NCI-H2227 treated with DMSO at 0.1 percent for 48 hours (cell line): ENCODE measurements around the gene RUNX1.

ENCODE experiments used
- DNase-seq: peaks from one replicate; lab custom pipeline; 2025; lab: John Stamatoyannopoulos, UW

The RUNX1 gene

DNA sequence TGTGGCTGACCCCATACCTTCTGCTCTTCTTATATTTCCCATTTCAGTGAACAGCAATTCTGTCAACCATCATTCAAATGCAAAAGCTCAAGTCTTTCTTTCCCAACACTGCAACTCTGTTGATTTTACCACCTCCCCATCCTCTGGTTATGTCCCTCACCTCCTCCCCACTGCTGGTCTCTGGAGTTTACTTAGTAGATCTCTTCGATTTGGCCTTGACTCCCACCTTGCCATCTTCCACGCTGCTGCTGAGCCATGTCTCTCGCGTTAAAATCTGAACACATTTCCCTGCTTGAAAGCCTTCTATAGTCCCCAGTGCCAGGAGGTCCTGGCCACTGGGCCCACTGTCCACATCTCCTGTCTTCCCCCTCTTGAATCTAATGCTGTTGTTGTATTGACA is 125.5 kb downstream of the RUNX1 start:
- no peak for DNase-seq

DNA sequence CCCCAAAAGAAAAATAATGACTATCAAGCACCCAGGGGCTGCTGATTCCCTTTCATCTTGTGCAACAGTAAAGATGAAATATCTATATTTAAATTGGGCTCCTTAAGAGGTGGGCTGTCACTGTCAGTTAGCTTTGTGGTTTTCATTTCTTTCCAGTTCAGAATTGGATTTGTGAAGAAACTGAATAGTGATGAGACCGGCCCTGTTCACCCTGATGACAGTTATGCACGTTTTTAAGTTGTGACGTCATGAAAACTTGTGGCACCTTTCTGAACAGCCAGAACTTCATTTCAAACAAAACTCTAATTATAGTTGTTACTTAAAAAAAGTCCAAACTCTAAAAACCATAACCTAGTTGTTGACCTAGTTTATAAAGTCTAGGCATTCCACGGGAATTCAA is 125.9 kb downstream of the RUNX1 start:
- no peak for DNase-seq

DNA sequence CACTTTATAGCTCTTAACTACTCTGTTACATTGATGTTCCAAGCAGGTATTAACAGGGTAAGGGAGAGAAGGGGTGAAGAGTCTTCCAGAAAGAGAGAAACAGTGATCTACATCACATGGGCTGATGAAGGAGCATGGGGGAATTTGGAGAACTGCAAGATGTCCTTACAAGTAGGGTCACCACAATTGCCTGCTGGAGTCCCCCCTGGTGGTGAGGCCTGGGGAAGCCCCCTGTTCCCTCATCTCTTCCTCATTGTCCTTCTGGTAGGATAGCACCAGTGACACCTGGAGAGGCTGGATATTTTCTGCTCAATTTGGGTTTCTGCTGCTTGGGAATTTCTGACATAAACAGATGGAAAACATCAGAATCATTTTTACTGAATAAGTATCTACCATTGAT is 126.6 kb downstream of the RUNX1 start:
- no peak for DNase-seq

DNA sequence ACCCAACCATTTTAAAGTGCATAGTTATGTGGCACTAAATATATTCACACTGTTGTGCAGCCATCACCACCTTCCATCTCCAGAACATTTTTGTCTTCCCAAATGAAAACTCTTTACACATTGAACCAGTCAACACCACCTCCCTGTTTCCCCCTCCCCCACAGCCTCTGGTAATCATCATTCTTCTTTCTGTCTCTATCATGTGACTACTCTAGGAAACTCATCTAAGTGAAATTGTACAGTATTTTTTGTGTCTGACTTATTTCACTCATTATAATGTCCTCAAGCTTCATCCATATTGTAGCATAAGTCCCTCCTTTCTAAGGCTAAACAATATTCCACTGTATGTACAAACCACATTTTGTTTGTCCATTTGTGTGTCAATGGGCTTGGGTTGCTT is 128.0 kb downstream of the RUNX1 start:
- DNase-seq, result no peak

DNA sequence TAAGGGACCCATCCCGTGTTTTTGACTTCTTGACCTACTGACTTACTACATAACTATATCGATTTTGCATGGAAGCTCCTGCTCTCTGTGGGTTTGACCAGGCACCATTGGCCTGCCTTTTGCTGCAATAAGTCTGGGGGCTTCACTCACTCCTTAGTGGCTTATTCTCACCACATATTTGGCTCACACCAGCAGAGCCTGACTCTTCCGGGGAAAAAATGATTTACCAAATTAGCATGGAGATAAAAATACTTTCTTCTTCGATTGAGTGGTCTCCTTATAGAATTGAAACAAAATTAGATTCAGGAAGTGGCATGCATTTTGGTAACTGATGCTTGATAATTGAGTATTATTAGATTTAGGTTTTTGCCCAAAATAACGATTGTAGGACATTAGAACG is 129.7 kb downstream of the RUNX1 start:
- no peak for DNase-seq

DNA sequence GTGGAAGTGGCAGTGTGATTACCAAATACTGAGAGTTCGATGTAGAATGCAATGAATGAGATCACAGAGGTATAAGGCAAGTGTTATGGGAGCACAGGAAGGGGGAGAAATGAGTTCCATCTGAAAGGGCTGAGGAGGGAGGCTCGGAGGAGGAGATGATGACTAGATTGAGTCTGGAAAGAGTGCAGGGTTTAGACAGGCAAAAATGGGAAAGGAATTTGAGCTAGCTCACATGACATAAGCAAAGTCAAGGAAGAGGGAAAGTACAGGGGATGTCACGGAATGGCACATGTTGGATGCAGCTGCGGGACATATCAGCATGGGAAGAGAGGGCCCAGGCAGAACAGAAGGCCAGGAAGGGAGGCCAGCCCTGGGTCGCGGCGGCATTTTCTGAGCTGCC is 132.7 kb downstream of the RUNX1 start:
- no peak for DNase-seq

DNA sequence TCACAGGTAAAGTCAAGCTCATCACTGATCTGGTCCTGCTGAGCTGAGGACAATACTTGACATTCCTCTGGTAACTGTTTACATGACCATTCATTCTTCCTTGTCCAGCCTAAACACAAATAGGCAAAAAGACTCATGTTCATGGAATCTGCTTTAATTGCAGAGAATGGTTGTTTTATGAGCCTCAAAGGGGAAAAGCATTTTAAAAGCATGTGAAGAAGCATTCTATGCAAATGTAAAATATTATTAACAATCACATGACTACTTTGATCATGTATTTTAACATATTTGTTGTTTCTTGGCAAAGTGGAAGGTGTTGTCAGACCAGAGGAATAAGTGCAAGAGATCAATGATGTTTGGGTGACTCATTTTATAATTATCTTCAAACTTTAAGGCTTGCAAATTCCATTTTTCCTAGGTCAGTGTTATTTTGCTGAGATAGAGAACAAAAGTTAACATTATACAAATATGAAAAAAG is 133.7 kb downstream of the RUNX1 start:
- DNase-seq, result no peak

DNA sequence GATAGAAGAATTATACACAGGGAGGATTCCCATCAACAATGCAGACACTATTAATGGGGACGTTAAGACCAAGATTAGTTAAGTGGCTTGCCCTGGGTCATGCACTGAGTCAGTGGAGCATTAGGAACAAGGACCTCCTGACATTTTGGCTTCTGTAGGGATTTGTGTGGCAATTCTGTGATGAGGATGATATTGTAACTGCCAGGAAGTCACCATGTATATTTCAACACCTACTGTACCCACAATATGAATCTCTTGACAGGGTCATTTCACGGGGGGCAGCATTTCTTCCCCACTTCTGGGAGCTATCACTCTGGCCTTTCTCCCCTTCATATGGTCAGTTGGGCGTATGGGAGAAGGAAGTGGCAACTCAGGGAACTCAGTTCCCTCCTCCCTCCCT is 134.9 kb downstream of the RUNX1 start:
- DNase-seq, result no peak

DNA sequence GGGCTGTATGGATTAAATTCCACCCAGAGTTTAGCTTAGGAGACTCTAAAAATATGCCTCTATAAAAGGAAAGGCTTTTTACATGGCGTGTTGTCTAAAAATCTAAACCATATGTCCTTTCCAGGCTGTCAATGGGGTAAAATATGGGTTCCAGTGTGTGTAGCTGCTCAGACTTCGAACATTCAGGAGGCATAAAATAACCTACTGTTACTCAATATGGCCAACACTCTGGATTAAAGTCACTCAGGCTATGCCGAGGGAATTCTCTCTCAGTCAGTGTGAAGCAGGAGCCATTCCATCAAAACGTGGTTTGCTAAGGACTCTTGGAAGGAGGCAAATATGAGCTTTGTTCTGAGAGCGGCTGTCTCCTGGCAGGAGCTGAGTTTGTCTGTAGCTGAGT is 135.3 kb downstream of the RUNX1 start:
- DNase-seq, result no peak

DNA sequence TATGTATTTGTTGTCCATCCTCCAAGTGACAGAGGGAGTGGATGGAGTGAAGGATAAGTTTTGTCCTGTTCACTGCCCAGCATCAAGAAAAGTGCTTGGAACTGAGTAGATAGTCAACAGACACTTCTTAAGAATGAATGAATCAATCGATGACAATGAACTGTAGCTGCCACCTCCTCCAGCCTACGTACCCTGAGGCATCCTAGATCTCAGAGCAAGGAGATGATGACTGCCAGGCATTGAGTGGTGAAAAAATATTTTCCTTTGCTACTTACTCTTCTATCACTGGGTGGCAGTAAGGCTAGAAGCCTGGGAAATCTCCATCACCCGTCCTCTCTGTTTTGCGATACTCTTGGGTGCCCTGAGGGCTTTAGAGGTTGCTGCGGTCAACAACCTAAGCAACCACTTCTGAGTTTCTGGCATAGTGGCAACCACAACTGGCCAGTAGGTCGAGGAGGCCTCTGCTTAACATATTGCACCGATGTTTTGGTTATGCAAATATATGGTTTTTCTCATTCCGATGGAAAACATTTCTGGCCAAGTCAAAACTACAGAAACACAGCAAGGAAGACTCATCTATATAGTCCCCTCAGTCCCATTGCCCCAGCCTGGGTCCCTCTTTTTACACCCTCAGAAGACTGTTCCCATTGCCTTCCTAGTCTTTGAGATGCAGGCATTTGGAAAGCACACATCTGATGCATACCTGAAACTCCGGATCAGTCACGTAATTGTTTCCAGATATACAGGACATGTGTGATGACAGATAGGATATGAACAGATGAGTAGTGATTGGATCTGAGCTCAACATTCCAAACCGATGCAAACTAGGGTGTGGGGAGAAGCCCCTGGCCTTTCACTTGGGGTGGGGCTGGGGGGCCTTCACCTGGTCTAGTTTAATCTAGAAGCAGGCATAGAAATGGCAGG is 136.8 kb downstream of the RUNX1 start:
- DNase-seq, result no peak

DNA sequence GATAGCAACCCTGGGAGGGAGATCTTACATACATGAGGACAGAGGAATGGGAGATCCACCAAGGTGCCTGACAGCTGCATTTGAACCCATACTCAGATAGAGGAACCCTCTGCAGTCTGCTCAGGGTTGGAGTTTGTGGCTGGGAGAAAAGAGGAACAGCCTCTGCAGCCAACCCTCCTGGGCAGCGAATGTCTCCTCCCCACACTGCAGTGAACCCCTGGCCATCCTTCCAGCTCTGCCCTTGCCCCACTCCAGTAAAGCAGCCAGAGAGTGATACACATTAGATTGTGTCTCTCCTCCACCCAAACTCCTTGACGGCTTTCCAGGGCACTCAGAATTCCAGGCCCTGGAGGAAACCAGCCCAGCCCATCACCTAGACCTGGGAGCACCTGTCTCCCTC is 137.7 kb downstream of the RUNX1 start:
- no peak for DNase-seq

DNA sequence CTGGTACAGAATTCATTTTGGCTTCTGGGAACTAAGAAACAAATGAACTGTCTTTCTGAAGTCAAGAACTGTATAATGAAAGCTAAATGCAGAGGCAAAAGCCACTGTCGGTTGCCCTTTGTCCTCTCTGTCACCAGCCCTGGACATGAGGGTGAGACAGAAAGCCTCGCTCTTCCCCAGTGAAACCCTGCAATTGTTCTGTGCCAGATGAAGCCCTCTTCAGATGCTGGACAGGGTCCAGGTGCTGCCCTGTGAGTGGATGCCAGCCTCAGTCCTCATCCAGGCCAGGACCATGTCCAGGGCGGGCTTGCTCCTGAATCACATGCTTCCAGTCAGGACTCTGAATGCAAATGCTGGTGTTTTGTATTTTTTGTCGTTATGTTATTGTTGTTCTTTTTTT is 138.7 kb downstream of the RUNX1 start:
- no peak for DNase-seq

DNA sequence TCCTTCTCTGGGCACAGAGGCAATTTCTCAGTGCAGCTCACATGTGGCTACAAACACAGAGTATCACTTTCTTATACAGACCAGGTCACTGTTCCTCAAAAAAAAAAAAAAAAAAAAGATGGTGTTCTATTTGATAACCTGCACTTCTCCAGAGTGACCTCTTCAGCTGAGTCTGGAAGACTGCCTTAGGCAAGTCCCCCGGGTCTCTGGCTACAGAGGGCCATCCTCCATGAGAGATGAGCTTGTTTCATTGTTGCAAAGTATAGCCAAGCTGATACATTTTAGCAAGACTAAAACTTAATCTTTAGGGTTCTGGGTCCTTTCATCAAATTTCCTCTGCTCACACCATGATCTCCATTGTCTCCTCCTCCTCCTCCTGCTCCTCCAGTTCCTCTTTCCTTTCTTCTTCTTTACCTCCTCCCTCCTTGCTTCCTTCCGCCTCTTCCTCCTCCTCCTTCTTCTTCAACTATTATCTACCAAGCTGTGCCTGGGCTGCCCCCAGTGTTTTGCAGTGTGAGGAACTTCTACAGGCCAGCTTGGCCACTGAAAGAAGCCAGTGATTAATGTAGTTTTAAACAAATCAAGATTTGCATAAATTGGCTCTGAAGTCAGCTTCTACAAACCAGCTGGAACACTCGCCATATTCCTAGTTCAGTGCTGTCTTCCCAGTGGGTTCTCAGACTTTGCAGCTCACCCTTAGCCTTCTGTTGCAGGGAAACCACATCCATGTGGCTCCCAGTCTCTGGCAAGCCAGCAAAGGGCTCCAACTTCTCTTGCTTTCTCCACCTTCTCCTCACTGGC is 139.4 kb downstream of the RUNX1 start:
- no peak for DNase-seq

DNA sequence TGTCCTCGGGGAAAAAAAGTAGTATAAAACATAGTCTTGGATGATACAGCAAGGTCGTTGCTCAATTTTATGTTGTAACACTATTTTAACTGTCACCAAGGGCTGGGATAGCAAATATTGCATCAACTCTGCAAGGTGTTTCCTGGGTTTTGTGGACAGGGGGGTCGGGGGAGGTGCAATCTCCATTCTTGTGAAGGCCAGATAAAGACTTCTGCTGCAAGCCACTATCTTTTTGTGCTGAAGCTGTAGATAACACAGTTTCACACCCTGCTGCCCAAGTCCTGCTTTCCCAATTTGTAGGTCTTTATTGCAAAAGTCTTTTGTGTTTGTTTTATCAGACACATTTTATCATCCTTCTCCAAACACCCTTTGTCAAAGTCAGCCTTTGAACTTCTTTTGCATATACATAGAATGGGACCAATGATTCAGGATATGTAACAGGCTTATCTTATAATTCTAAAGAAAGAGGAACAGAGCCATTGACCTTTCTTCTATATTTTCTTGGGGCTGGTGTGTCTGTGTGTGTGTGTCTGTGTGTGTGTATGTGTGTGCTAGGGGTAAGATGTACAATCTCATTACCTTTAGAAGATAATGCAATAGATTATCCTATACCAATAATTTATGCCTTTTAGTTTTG is 140.6 kb downstream of the RUNX1 start:
- DNase-seq, result no peak

DNA sequence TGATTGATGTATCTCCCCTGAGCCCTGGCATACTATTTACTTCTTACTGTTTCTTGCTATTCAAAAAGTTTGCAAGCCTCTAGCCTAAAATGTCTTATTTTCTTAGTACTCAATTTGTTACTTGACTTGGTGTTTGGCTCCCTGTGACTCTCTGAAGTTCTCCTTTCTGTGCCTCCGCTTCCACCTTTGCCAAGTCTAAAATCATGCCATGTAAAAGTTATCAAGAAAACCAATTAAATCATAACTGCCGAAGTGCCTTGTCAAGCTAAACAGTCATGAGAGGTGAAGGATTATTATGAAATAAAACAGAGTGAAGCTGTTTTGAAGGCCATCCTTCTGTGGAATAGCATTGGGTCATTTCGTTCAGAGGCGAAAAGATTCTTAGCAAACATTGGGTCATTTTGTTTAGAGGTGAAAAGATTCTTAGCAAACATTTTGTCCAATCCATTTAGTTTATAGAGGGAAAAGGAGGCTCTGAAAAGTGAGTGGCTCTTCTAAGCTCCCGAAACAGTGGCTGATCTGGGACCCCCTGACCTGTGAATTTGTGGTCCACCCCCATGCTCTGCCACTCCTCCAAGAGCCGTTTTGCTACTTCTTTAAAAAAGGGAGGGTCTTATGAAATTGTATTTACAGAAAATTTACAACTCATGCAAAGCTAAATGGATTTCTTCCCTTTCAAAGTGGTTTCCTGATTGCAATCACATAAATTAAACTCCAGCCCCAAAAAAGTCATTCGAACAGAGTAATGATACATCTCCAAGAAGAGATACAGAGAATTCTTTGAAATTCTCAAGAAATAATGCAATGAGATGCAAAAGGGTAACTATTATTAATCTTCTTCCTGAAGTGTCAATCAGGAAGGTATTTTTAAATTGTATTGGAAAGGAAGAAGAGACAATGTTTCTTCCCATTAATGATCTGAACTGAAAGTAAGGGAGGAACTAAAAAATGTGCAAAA is 141.4 kb downstream of the RUNX1 start:
- DNase-seq, result no peak

DNA sequence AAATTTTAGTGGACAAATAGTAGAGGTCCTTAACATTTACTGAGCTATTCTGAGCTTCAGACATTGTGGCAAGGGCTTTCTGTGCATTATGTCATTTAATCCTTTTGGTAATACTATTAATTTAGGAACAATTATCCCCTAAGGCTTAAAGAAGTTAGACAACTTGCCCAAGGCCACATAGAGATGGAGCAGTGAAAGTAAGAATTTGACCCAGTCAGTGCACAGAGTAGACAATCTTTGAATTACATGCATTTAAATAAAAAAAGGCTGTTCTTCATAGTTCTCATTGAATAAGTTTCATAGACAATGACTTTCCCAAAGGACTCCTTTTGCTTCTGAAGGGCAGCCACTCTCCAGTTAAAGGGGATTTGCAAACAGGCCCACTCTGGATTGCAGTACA is 142.7 kb downstream of the RUNX1 start:
- DNase-seq, result no peak

DNA sequence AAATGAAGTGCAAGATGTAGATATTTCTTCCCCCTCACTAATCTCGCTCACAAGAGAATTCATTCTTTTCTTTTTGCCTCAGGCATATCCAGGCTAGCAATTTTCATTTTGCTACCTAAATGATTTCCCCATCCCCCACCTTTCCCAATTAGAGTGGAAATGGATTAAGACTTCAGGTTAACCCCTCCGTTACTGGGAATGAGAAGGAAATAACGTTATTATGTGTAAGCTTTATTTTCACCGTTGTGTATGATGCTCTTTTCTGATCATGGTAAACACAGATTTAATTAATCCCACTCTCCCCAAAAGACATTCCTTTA is 143.9 kb downstream of the RUNX1 start:
- DNase-seq, result no peak

DNA sequence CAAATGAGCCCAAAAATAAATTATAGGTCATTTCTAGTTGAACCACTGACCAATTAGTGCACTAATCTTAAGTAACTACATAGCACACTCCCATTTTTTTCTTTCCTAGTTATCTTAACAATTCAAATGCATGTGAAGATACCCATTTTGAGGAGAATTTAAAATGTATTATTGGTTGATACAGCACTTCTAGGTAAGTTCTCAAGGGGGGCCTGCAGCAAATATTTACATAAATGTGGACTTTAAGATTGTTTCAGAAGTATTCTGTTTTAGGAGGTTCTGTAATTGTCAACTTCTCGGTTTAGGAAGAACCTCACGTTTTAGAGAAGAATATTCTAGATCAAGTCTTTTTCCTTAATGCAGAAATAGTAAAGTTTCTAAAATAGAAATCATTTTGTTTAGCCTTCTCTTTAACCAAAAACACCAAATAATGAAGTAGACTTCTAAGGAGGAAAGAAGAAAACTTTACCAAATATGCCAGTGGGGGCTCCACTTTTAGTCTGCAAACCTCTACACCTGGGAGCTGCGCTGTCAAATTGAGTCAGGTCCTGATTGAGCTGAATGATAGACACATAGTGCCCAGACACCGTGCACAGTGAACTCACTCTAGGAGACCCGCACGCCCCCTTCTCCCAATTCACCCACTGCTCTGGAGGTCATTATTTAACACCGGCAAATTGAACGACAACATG is 144.4 kb downstream of the RUNX1 start:
- DNase-seq, result no peak

DNA sequence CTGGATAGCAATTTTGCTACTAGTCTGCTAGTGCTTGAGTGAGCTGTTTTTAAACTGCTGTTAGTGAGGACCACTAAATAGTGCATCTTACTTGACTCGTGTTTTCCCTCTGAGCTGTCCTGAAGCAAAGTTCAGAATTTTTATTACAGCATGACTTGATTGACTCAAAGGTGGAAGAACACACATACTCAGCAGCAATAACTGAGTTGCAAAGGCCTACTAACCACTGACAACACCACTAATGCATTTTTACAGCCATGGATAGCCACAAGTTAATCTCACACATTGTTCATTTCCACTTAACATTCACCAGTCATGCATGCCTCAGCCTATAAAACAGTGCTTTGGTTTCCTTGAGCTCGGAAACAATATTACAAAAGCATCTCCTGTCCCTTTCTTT is 148.7 kb downstream of the RUNX1 start:
- DNase-seq, result no peak

DNA sequence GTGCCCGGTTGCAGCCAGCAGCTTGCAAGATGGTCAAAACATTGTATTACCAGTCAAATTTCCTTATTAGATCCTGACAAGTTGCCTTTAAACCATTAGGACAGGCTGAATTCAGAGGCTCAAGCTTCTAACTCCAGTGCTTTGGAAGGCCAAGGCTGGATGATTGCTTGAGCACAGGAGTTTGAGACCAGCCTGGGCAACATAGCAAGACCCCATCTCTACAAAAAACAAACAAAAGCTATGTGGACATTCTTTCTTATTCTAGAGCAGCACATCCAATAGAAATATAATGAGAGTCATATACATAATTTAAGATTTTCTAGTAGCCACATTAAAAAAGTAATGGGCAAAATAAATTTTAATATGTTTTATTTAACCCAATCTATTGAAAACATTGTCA is 149.3 kb downstream of the RUNX1 start:
- no peak for DNase-seq

DNA sequence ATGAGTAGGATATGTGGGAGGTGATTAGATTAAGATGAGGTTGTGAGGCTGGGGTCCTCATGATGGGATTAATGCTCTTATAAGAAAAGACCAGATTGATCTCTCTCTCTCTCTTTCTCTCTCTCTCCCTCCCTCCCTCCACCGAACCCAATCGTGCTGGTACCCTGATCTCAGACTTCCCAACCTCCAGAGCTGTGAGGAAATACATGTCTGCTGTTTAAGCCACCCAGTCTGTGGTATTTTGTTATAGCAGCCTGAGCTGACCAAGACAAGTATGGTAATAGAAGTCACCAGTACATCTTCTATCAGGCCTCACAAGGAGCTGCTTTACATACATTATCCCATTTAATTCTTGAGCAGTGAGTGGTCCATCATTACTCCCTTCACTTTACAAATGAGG is 149.8 kb downstream of the RUNX1 start:
- DNase-seq, result no peak
